ENCODE results near the gene CBARP. TPM values are rescaled to one million over a fixed set of nuclear protein-coding genes. Genes with fewer than 3 reads are reported as not detected.

CBARP gene
- total RNA-seq, 1 experiment from 2014 or later, result 28.4 TPM

GRCh38 chr19:1258707-1259205, 21.0 kb upstream of the CBARP start:
- Histone ChIP-seq H3K79me1 (ENCODE audit: insufficient read depth, low read depth, low read length, poor library complexity, severe bottlenecking) (no peaks in the 10 kb centered on the region), H3K27ac (ENCODE audit: insufficient read length, low read depth, low read length) (no peak overlapping the region), H3T11ph (ENCODE audit: low read length) (no peak overlapping the region), H3K4me2 (ENCODE audit: insufficient read depth, insufficient read length, low read length) (no peak overlapping the region), H4K8ac (replicated peaks; ENCODE audit: insufficient read length, low read depth, low read length) (no peak overlapping the region), H2AK5ac (ENCODE audit: insufficient read length, low read length) (no peak overlapping the region), H3K56ac (ENCODE audit: insufficient read length, low read depth, low read length) (no peak overlapping the region), H3K14ac (ENCODE audit: insufficient read depth, low read length) (no peak overlapping the region), H3K27me3 (ENCODE audit: insufficient read depth, low read length) (no peaks in the 10 kb centered on the region), H2BK120ac (ENCODE audit: low read depth, low read length, poor library complexity, severe bottlenecking) (no peak overlapping the region), H4K20me1 (ENCODE audit: control insufficient read depth, insufficient read depth, insufficient read length) (no peaks in the 10 kb centered on the region), H4K91ac (ENCODE audit: insufficient read length, low read depth, low read length) (no peak overlapping the region), H3K23ac (ENCODE audit: insufficient read length, low read depth, low read length) (no peak overlapping the region), H3K18ac (ENCODE audit: insufficient read length, low read depth, low read length) (no peak overlapping the region), H2BK5ac (ENCODE audit: insufficient read length, low read length) (no peak overlapping the region), H2AFZ (ENCODE audit: low read length) (no peak overlapping the region), H3K79me2 (ENCODE audit: insufficient read depth, low read length) (no peaks in the 10 kb centered on the region), H3K4me1 (ENCODE audit: insufficient read depth, low read length) (no peaks in the 10 kb centered on the region), H3K23me2 (ENCODE audit: insufficient read length, low read depth, low read length, poor library complexity, severe bottlenecking) (peaks cover 18% of the 10 kb centered on the region), H3K9ac (ENCODE audit: extremely low read depth, insufficient read length, low read length) (no peak overlapping the region), H2BK20ac (ENCODE audit: low read depth, low read length, poor library complexity, severe bottlenecking) (no peak overlapping the region), H4K5ac (ENCODE audit: insufficient read length, low read depth, low read length) (no peak overlapping the region), H3K9me3 (ENCODE audit: control insufficient read depth, low read depth, low read length) (no peaks in the 10 kb centered on the region), H3K4ac (ENCODE audit: low read depth, low read length) (no peak overlapping the region), H2BK12ac (ENCODE audit: insufficient read length, low read depth, low read length) (no peak overlapping the region), H2BK15ac (ENCODE audit: low read depth, low read length) (no peak overlapping the region)
- peak overlapping the region; percentile 64 to 85 (median 79); a peak in 5 of 7 replicates for H3K27ac Mint-ChIP-seq
- H3K36me3 Mint-ChIP-seq (ENCODE audit: insufficient read depth in 1 of 3, low read depth in 3 of 3), result peaks cover 18 to 49% (median 42%) of the 10 kb centered on the region in 3 experiments
- H3K4me1 Mint-ChIP-seq, result peaks cover 42 to 56% of the 10 kb centered on the region in 2 experiments
- H3K27me3 Mint-ChIP-seq (ENCODE audit: low read depth), result no peaks in the 10 kb centered on the region; the same call in 1 of the 2 replicates
- no peak for DNase-seq
- WGBS (ENCODE audit: extremely low coverage, insufficient read length, low lambda C conversion rate), result no CpG with 5 or more reads among the region's 15 CpGs
- peak overlapping the region in 1 of 2 experiments; percentile 34; a peak in 3 of 5 replicates for H3K4me3 Mint-ChIP-seq
- H3K9me3 Mint-ChIP-seq, result no peaks in the 10 kb centered on the region; a peak in 2 of 5 replicates
- TF ChIP-seq, protein P1, sequence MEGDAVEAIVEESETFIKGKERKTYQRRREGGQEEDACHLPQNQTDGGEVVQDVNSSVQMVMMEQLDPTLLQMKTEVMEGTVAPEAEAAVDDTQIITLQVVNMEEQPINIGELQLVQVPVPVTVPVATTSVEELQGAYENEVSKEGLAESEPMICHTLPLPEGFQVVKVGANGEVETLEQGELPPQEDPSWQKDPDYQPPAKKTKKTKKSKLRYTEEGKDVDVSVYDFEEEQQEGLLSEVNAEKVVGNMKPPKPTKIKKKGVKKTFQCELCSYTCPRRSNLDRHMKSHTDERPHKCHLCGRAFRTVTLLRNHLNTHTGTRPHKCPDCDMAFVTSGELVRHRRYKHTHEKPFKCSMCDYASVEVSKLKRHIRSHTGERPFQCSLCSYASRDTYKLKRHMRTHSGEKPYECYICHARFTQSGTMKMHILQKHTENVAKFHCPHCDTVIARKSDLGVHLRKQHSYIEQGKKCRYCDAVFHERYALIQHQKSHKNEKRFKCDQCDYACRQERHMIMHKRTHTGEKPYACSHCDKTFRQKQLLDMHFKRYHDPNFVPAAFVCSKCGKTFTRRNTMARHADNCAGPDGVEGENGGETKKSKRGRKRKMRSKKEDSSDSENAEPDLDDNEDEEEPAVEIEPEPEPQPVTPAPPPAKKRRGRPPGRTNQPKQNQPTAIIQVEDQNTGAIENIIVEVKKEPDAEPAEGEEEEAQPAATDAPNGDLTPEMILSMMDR (conservative IDR thresholded peaks at IDR 0.05), result no peak

Data from H9 (cell line).